Heart right ventricle (tissue), 16 donors: Measurements from ENCODE around the gene PRSS8. TPM values are rescaled to one million over a fixed set of nuclear protein-coding genes. Genes with fewer than 3 reads are reported as not detected.

Source experiments
- ATAC-seq, 8 donors: fragments of 200-7000 bp; cut with Tn5 transposase; one replicate each; pipeline ENCODE4 v1.9.1; 2020; ENCODE audit warnings: mild to moderate bottlenecking in 8 of 8, moderate library complexity in 8 of 8, moderate number of reproducible peaks in 1 of 8
- DNase-seq, 2 donors: peaks; one replicate each; pipeline ENCODE4 v3.0.0-alpha.2; 2020
- H3K27ac ChIP-seq, 10 donors: fragments of 200-600 bp; sonication (generic) in 2 of 10; one replicate each; pipeline versions ENCODE4 v1.5.0 to v1.8.0; 2020 to 2022; ENCODE audit warnings: mild to moderate bottlenecking in 3 of 10
- H3K27me3 ChIP-seq, 7 donors: fragments of 200-600 bp; one replicate each; pipeline ENCODE4 v1.8.0; 2021 to 2022; ENCODE audit warnings: mild to moderate bottlenecking in 2 of 7
- H3K36me3 ChIP-seq, 9 donors: fragments of 200-600 bp; sonication (generic) in 1 of 9; one replicate each; pipeline versions ENCODE4 v1.5.0 to v1.8.0; 2020 to 2022; ENCODE audit warnings: mild to moderate bottlenecking in 2 of 9
- H3K4me1 ChIP-seq, 9 donors: fragments of 200-600 bp; sonication (generic) in 1 of 9; one replicate each; pipeline versions ENCODE4 v1.5.0 to v1.8.0; 2020 to 2022; ENCODE audit warnings: mild to moderate bottlenecking in 4 of 9
- H3K4me3 ChIP-seq, 10 donors: fragments of 200-600 bp; sonication (generic) in 2 of 10; one replicate each; pipeline versions ENCODE4 v1.5.0 to v1.8.0; 2020 to 2022; ENCODE audit warnings: mild to moderate bottlenecking in 7 of 10, moderate library complexity in 2 of 10
- H3K9me3 ChIP-seq, 11 donors: fragments of 200-600 bp in 10 of 11; sonication (generic) in 2 of 11; one replicate each; pipeline versions ENCODE4 v1.5.0 to v1.8.0; 2013 to 2022; ENCODE audit warnings: mild to moderate bottlenecking in 2 of 11, control low read depth in 1 of 11, moderate library complexity in 1 of 11
- WGBS, 2 donors: extraction: QIAGEN DNeasy Blood & Tissue Kit; methylation state at CpG; one replicate each; pipeline ENCODE4 v1.1.7; 2013; ENCODE audit warnings: inconsistent platforms in 1 of 2; 5-methylcytosine and 5-hydroxymethylcytosine counted together
- intact Hi-C, 10 donors: fragments of 100-400 bp; cut with DNase I; formaldehyde crosslinking; loops; one replicate each; pipeline versions ENCODE4 v1.11.1 to v1.14.2; 2022
- polyA plus RNA-seq, 2 donors: library from polyadenylated mRNA; stranded (reverse); fragments of 200-250 nt; gene quantifications; one replicate each; pipeline ENCODE4 v1.2.3, GENCODE V29; 2013
- total RNA-seq, 10 donors: library from RNA; stranded (reverse); fragmentation: NEBNext Ultra II Directional in 3 of 10; extraction: Animal tissue kit (Norgen Biotek cat#: 25700) in 3 of 10; gene quantifications; one replicate each; pipeline versions ENCODE4 v1.2.1 to v1.2.4, GENCODE V29; 2021 to 2023
- TF ChIP-seq, protein P1 (sequence below), 9 donors: fragments of 200-600 bp; sonication (generic) in 2 of 9; IDR thresholded peaks; one replicate each; pipeline versions ENCODE4 v1.5.0 to v1.8.0; 2021 to 2022; ENCODE audit warnings: antibody characterized with exemption in 9 of 9, mild to moderate bottlenecking in 5 of 9, moderate library complexity in 1 of 9
- donor health status: Arrhythmogenic right ventricular cardiomyopathy.
- donor health status: ischemic (EF 13 %, LVEDD 7.1; RV severe dilation, severe dysfunction).
- donor health status: healthy with polysubstance abuse.
- donor health status: DM: no; HTN: yes; CAD: no.
- donor health status: DM: no; HTN: no; CAD: no.
- donor health status: ischemic (EF 25% LVEDD 6.9; RV normal size, moderate dysfunction).
- donor health status: ischemic (EF 25% LVEDD 5.7; RV mildly dilated, moderate dysfunction).
- donor health status: healthy.
- donor health status: DM: yes; HTN: yes; CAD: no.
- donor health status: Ischemic cardiomyopathy.
- donor health status: ischemic (EF 35%, LVEDD 5.7; RV mildly dilated, moderate dysfunction).
- donor health status: nonischemic (EF 11% LVEDD 7.7; RV severe dilation, severe dysfunction).
- donor health status: DM: yes; HTN: yes; CAD: no.
- donor health status: PGD.
- donor health status: ischemic (EF 29% LVEDD 5.4; RV normal size, mild dysfunction).
- donor health status: nonischemic (EF 23%, LVEDD 6.1; RV moderate dilation, normal function).

Gene PRSS8
- total and polyA plus RNA-seq, 12 donors, result 0.09 to 0.57 (median 0.16) TPM; not detected in 7

DNA sequence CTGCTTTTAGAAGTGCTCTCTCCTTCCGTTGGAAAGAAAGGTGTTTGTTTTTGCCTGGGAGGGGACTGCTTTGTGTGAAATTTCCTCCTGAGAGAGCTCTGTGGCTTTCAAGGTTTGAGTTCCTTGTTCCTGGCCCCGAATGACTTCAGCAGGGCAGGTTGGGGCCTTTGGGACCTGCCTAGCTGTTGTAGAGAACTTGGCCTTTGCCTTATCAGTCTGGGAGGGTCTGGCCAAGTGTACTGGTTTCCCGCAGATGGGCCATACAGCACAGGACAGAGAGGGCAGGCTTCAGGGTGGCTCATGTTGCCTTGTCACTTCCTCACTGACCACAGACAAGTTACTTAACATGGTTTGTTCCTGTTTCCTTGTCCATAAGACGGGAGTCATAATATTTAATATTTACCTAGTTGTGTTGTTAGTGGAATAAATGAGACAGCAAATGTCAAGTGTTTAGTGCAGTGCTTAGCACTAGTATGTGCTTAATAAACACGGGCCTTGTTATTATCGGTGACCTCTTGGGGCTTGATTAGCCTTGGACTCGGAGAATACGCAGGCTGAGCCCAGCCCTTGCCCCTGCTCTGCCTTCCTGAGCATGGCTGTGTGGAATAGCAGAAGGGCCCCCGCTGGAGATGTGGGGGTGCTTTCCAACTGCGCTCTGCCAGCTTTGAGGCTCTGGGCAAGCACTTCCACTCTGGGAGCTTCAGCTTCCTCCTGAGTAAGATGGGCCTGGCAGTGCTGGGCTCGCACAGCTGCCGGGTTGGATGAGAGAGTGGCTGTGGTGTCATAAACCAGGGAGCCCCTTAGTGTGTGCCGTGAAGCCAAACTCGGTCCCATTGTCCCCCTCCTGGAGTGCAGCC is 6.6 kb downstream of the PRSS8 start:
- H3K4me3 ChIP-seq, result peak overlapping the region in 1 of 10 donors; percentile 18
- H3K27ac ChIP-seq, result peak overlapping the region; percentile 20 to 97 (median 72)
- peaks cover 0 to 89% (median 59%) of the 10 kb centered on the region in 9 donors for H3K36me3 ChIP-seq
- ATAC-seq (peak; percentile 48 to 80 (median 66)), DNase-seq (peak in 1 of 2 donors; percentile 26)
- no peaks in the 10 kb centered on the region for H3K9me3 ChIP-seq
- no peaks in the 10 kb centered on the region for H3K27me3 ChIP-seq
- intact Hi-C loops, result no loop called here
- H3K4me1 ChIP-seq, result peaks cover 1 to 49% (median 25%) of the 10 kb centered on the region in 9 donors
- 72 to 77% methylated on average over 14 of the region's 14 CpGs for WGBS, 2 donors
- TF ChIP-seq, protein P1, sequence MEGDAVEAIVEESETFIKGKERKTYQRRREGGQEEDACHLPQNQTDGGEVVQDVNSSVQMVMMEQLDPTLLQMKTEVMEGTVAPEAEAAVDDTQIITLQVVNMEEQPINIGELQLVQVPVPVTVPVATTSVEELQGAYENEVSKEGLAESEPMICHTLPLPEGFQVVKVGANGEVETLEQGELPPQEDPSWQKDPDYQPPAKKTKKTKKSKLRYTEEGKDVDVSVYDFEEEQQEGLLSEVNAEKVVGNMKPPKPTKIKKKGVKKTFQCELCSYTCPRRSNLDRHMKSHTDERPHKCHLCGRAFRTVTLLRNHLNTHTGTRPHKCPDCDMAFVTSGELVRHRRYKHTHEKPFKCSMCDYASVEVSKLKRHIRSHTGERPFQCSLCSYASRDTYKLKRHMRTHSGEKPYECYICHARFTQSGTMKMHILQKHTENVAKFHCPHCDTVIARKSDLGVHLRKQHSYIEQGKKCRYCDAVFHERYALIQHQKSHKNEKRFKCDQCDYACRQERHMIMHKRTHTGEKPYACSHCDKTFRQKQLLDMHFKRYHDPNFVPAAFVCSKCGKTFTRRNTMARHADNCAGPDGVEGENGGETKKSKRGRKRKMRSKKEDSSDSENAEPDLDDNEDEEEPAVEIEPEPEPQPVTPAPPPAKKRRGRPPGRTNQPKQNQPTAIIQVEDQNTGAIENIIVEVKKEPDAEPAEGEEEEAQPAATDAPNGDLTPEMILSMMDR (IDR thresholded peaks at IDR 0.05), result no peak

DNA sequence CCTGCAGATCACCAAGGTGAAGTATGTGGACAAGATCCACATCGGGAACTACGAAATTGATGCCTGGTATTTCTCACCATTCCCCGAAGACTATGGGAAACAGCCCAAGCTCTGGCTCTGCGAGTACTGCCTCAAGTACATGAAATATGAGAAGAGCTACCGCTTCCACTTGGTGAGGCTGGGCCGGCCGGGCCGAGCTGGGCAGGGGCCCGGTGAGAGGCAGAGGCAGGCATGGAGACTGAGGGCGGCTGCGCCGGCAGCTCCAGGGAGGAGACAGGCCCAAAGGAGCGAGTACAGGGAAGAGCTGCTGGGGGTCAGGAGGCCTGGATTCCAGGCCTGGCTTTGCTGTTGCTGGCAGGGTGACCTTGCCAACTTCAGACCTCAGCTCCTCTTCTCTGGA is 8.3 kb downstream of the PRSS8 start:
- DNase-seq, result no peak
- no peak overlapping the region for H3K4me3 ChIP-seq
- H3K9me3 ChIP-seq, result no peaks in the 10 kb centered on the region
- TF ChIP-seq, protein P1 (IDR thresholded peaks at IDR 0.05), result no peak
- H3K27ac ChIP-seq, result peak overlapping the region in 4 of 10 donors; percentile 74 to 97 (median 79)
- H3K4me1 ChIP-seq, result peaks cover 0 to 42% (median 24%) of the 10 kb centered on the region in 9 donors
- H3K27me3 ChIP-seq, result no peaks in the 10 kb centered on the region
- intact Hi-C loops, result no loop called here
- WGBS, 2 donors, result 86 to 89% methylated on average over 13 of the region's 13 CpGs
- no peak for ATAC-seq
- peaks cover 0 to 99% (median 75%) of the 10 kb centered on the region in 9 donors for H3K36me3 ChIP-seq

DNA sequence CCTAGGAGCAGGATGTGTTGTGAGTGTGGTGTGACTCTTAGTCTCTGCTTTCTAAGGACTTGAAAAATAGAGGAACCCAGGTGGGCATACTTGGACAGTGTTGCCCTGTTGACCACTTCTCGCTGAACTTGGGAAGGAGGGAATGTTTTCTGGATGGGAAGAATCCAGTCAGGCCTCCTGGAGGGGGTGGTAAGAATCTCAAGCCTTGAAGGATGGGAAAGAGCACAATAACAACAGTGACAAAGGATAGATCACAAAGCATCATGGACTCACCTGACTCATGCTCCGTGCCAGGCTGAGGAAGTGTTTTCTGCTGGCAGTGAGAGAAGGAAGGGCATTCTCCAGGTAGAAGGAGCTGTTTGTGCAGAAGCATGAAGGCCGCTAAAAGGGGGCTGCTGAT is 9.7 kb downstream of the PRSS8 start:
- intact Hi-C loops, result no loop called here
- no peaks in the 10 kb centered on the region for H3K9me3 ChIP-seq
- peak overlapping the region in 1 of 10 donors; percentile 20 for H3K27ac ChIP-seq
- H3K36me3 ChIP-seq, result peaks cover 0 to 97% (median 75%) of the 10 kb centered on the region in 9 donors
- TF ChIP-seq, protein P1 (IDR thresholded peaks at IDR 0.05), result no peak
- H3K27me3 ChIP-seq, result no peaks in the 10 kb centered on the region
- WGBS, 2 donors, result 96 to 98% methylated on average over 3 of the region's 3 CpGs
- DNase-seq (no peak), ATAC-seq (no peak)
- no peak overlapping the region for H3K4me3 ChIP-seq
- H3K4me1 ChIP-seq, result peaks cover 0 to 41% (median 24%) of the 10 kb centered on the region in 9 donors

DNA sequence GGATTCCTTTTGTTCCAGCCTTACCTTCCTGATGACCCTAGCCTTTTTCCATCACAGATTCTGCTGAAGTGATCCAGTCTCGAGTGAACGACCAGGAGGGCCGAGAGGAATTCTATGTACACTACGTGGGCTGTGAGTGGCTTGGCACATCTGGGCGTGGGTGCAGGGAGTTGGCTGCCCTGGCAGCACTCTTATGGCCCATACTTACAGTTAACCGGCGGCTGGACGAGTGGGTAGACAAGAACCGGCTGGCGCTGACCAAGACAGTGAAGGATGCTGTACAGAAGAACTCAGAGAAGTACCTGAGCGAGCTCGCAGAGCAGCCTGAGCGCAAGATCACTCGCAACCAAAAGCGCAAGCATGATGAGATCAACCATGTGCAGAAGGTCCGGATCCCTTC is 15.4 kb downstream of the PRSS8 start:
- intact Hi-C loops, result no loop called here
- H3K4me3 ChIP-seq, result no peak overlapping the region

More for the DNA sequence above, 15.4 kb downstream of the PRSS8 start:
- H3K4me1 ChIP-seq, result peaks cover 0 to 39% (median 21%) of the 10 kb centered on the region in 9 donors
- peak overlapping the region in 2 of 10 donors; percentile 93 to 97 for H3K27ac ChIP-seq
- DNase-seq (no peak), ATAC-seq (no peak)
- WGBS, 2 donors, result 88 to 93% methylated on average over 16 of the region's 16 CpGs
- peaks cover 0 to 65% (median 52%) of the 10 kb centered on the region in 9 donors for H3K36me3 ChIP-seq
- H3K27me3 ChIP-seq, result no peaks in the 10 kb centered on the region
- H3K9me3 ChIP-seq, result no peaks in the 10 kb centered on the region
- TF ChIP-seq, protein P1 (IDR thresholded peaks at IDR 0.05), result no peak
